ENCODE data around the gene RAB4B. TPM values are rescaled to one million over a fixed set of nuclear protein-coding genes. Genes with fewer than 3 reads are reported as not detected.

Gene RAB4B
- total RNA-seq, 1 donor from 2014 or later: 14.5 TPM

GRCh38 chr19:40798683-40799557 is 20.9 kb downstream of the RAB4B start, which contains the start of gene EGLN2:
Gene EGLN2, plus strand, starts transcription at chr19:40799191. Its CDS starts 1,382 bp downstream, at chr19:40800573.
- TF ChIP-seq CTCF (IDR thresholded peaks at IDR 0.05; ENCODE audit: unreplicated experiment): no peak
- Mint-ChIP-seq H3K9me3 (no peaks in the 10 kb centered on the region), H3K36me3 (peaks cover 2% of the 10 kb centered on the region), H3K27ac (peak within 1 kb of the TSS; percentile 99), H3K4me1 (peaks cover 40% of the 10 kb centered on the region), H3K27me3 (ENCODE audit: low read depth) (no peaks in the 10 kb centered on the region), H3K4me3 (peak within 1 kb of the TSS; percentile 85)
- DNase-seq (ENCODE audit: low spot score in 2 of 2, unreplicated experiment in 2 of 2): peak; percentile 100

- H3K4me1 Mint-ChIP-seq: peaks cover 44% of the 10 kb centered on the region
- TF ChIP-seq CTCF (IDR thresholded peaks at IDR 0.05; ENCODE audit: unreplicated experiment): no peak
- peak overlapping the region; percentile 82 for H3K4me3 Mint-ChIP-seq
- peak overlapping the region; percentile 94 for H3K27ac Mint-ChIP-seq
- no peaks in the 10 kb centered on the region for H3K27me3 Mint-ChIP-seq (ENCODE audit: low read depth)
- no peaks in the 10 kb centered on the region for H3K9me3 Mint-ChIP-seq
- peaks cover 2% of the 10 kb centered on the region for H3K36me3 Mint-ChIP-seq
- DNase-seq (ENCODE audit: low spot score in 2 of 2, unreplicated experiment in 2 of 2): no peak
Observed at GRCh38 chr19:40799558-40800338, 21.7 kb downstream of the RAB4B start.

DNA sequence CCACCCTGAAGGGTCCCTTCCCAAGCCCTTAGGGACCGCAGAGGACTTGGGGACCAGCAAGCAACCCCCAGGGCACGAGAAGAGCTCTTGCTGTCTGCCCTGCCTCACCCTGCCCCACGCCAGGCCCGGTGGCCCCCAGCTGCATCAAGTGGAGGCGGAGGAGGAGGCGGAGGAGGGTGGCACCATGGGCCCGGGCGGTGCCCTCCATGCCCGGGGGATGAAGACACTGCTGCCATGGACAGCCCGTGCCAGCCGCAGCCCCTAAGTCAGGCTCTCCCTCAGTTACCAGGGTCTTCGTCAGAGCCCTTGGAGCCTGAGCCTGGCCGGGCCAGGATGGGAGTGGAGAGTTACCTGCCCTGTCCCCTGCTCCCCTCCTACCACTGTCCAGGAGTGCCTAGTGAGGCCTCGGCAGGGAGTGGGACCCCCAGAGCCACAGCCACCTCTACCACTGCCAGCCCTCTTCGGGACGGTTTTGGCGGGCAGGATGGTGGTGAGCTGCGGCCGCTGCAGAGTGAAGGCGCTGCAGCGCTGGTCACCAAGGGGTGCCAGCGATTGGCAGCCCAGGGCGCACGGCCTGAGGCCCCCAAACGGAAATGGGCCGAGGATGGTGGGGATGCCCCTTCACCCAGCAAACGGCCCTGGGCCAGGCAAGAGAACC is 22.4 kb downstream of the RAB4B start:
- TF ChIP-seq CTCF (IDR thresholded peaks at IDR 0.05; ENCODE audit: unreplicated experiment): no peak
- no peaks in the 10 kb centered on the region for H3K27me3 Mint-ChIP-seq (ENCODE audit: low read depth)

DNA sequence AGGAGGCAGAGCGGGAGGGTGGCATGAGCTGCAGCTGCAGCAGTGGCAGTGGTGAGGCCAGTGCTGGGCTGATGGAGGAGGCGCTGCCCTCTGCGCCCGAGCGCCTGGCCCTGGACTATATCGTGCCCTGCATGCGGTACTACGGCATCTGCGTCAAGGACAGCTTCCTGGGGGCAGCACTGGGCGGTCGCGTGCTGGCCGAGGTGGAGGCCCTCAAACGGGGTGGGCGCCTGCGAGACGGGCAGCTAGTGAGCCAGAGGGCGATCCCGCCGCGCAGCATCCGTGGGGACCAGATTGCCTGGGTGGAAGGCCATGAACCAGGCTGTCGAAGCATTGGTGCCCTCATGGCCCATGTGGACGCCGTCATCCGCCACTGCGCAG is 22.9 kb downstream of the RAB4B start:
- H3K36me3 Mint-ChIP-seq: peaks cover 2% of the 10 kb centered on the region
- peaks cover 47% of the 10 kb centered on the region for H3K4me1 Mint-ChIP-seq
- H3K9me3 Mint-ChIP-seq: no peaks in the 10 kb centered on the region
- no peak for TF ChIP-seq CTCF (IDR thresholded peaks at IDR 0.05; ENCODE audit: unreplicated experiment)
- H3K27ac Mint-ChIP-seq: no peak overlapping the region
- H3K27me3 Mint-ChIP-seq (ENCODE audit: low read depth): no peaks in the 10 kb centered on the region
- H3K4me3 Mint-ChIP-seq: peak overlapping the region; percentile 82
- DNase-seq (ENCODE audit: low spot score in 2 of 2, unreplicated experiment in 2 of 2): no peak

More for the DNA sequence above, 22.4 kb downstream of the RAB4B start:
- Mint-ChIP-seq H3K27ac (peak overlapping the region; percentile 94), H3K9me3 (no peaks in the 10 kb centered on the region), H3K36me3 (peaks cover 2% of the 10 kb centered on the region), H3K4me1 (peaks cover 47% of the 10 kb centered on the region), H3K4me3 (peak overlapping the region; percentile 82)
- DNase-seq (ENCODE audit: low spot score in 2 of 2, unreplicated experiment in 2 of 2): no peak

DNA sequence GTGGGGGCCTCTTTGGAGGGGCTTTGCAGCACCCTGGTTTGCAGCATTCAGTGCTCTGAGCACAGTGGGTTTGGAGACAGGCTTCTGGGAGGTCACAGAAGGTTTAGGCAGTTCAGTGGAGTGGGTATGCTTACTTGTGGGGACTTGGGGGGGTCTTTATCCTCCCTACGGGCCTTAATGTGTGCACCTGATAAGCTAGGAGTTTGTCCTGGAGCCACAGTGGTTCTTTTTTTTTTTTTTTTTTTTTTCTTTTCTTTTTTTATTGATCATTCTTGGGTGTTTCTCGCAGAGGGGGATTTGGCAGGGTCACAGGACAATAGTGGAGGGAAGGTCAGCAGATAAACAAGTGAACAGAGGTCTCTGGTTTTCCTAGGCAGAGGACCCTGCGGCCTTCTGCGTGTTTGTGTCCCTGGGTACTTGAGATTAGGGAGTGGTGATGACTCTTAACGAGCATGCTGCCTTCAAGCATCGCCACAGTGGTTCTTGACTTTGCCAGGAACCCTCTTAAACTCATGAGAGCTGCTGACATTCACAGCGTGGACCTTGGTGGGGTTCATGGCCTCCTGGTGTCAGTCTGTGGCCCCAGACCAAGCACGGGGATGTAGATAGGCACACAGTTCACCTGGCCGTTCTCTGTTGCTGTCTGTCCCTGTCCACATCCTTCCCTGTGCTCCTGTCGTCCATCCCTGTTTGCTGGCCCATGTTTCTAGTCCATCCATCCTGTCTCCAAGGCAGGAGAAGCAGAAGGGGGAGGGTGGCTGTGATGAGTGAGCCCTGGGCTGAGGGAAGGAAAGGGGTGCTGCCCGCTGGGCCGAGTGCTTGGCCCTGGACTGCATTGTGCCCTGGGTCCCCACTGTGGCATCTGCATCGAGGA is 23.6 kb downstream of the RAB4B start:
- peak overlapping the region; percentile 34 for H3K27ac Mint-ChIP-seq

More for the DNA sequence above, 23.6 kb downstream of the RAB4B start:
- H3K4me1 Mint-ChIP-seq: peaks cover 54% of the 10 kb centered on the region
- DNase-seq (ENCODE audit: low spot score in 2 of 2, unreplicated experiment in 2 of 2): no peak
- no peak for TF ChIP-seq CTCF (IDR thresholded peaks at IDR 0.05; ENCODE audit: unreplicated experiment)
- H3K36me3 Mint-ChIP-seq: peaks cover 2% of the 10 kb centered on the region
- peak overlapping the region; percentile 82 for H3K4me3 Mint-ChIP-seq
- H3K9me3 Mint-ChIP-seq: no peaks in the 10 kb centered on the region
- H3K27me3 Mint-ChIP-seq (ENCODE audit: low read depth): no peaks in the 10 kb centered on the region
